ENCODE measurements around the gene AREL1. TPM values are rescaled to one million over a fixed set of nuclear protein-coding genes. Genes with fewer than 3 reads are reported as not detected.
A peak's percentile ranks its signal among the peaks of the same experiment; 100 is the strongest.

The AREL1 gene
- total RNA-seq, 2 donors from 2014 or later, result 34.7 to 43.0 TPM

DNA sequence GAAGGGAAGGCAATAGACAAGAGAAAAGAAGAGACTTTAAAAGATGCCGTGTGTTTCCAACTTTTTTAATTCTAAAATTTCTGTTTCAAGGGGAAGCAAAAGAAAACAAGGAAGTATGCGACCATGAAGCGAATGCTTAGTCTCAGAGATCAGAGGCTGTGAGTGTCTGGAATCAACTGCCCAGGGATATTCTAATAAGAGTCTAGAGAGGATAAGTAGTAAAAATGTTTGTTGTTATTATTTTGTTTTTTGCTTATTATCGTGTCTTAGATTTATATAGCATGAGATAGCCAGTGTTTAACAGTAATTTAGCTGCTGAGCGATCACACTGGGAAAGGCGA, 485 bp upstream of the AREL1 start:
- no peaks in the 10 kb centered on the region for H3K9me3 Mint-ChIP-seq
- H3K27me3 Mint-ChIP-seq (ENCODE audit: low read depth), result no peaks in the 10 kb centered on the region

DNA sequence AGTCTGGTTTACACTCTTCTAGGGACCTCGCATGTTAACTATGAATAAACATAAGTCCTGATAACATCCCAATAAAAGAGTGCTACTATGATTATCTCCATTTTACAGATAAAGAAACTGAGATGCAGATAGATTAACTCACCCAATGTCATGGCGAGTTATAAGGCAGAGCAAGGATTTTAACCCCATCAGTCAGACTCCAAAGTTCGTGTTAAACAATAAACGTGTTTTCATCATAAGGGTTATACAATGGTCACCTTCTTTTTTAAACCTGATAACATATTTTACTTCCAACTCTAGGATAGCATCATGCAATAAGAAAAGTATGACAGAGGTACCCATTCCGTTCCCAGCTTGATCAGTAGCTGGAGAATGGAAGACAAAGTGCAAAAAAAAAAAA, 1.2 kb downstream of the AREL1 start:
- Mint-ChIP-seq H3K4me1 (ENCODE audit: low read depth) (peaks cover 61% of the 10 kb centered on the region), H3K9me3 (no peaks in the 10 kb centered on the region), H3K4me3 (peak overlapping the region; percentile 98 to 100), H3K27me3 (ENCODE audit: low read depth) (no peaks in the 10 kb centered on the region), H3K27ac (peak overlapping the region; percentile 54), H3K36me3 (ENCODE audit: insufficient read depth in 2 of 2) (peaks cover 7 to 14% of the 10 kb centered on the region in 2 donors)
- DNase-seq, result no peak
- no peak for ATAC-seq (replicated peaks in 1 of 2)

More for the DNA sequence above, 485 bp upstream of the AREL1 start:
- Mint-ChIP-seq H3K4me3 (peak overlapping the region; percentile 98 to 100), H3K27ac (peak overlapping the region; percentile 97), H3K36me3 (ENCODE audit: insufficient read depth in 2 of 2) (peaks cover 7 to 20% of the 10 kb centered on the region in 2 donors), H3K4me1 (ENCODE audit: low read depth) (peaks cover 54% of the 10 kb centered on the region)
- DNase-seq, result no peak
- no peak for ATAC-seq (replicated peaks in 1 of 2)

- peak overlapping the region; percentile 45 to 55 for H3K4me3 Mint-ChIP-seq
- DNase-seq, result no peak
- peaks cover 5 to 7% of the 10 kb centered on the region in 2 donors for H3K36me3 Mint-ChIP-seq (ENCODE audit: insufficient read depth in 2 of 2)
- H3K4me1 Mint-ChIP-seq (ENCODE audit: low read depth), result peaks cover 64% of the 10 kb centered on the region
- no peaks in the 10 kb centered on the region for H3K27me3 Mint-ChIP-seq (ENCODE audit: low read depth)
- ATAC-seq (replicated peaks in 1 of 2), result no peak
- peak overlapping the region; percentile 29 for H3K27ac Mint-ChIP-seq
- H3K9me3 Mint-ChIP-seq, result no peaks in the 10 kb centered on the region
These were observed 2.4 kb downstream of the AREL1 start for GRCh38 chr14:74710480-74710879.

- Mint-ChIP-seq H3K9me3 (peaks cover 6% of the 10 kb centered on the region in 2 donors), H3K27me3 (ENCODE audit: low read depth) (no peaks in the 10 kb centered on the region), H3K36me3 (ENCODE audit: insufficient read depth in 2 of 2) (peaks cover 9 to 14% of the 10 kb centered on the region in 2 donors), H3K4me1 (ENCODE audit: low read depth) (peaks cover 44% of the 10 kb centered on the region), H3K4me3 (no peak overlapping the region), H3K27ac (peak overlapping the region; percentile 22)
- no peak for ATAC-seq (replicated peaks in 1 of 2)
- DNase-seq, result no peak
These were observed 7.0 kb downstream of the AREL1 start for GRCh38 chr14:74705613-74706500.

- H3K36me3 Mint-ChIP-seq (ENCODE audit: insufficient read depth in 2 of 2), result peaks cover 11 to 18% of the 10 kb centered on the region in 2 donors
- DNase-seq (no peak), ATAC-seq (replicated peaks in 1 of 2) (no peak)
- no peaks in the 10 kb centered on the region for H3K27me3 Mint-ChIP-seq (ENCODE audit: low read depth)
- peaks cover 34% of the 10 kb centered on the region for H3K4me1 Mint-ChIP-seq (ENCODE audit: low read depth)
- no peak overlapping the region for H3K27ac Mint-ChIP-seq
- H3K9me3 Mint-ChIP-seq, result peaks cover 6% of the 10 kb centered on the region in 2 donors
- no peak overlapping the region for H3K4me3 Mint-ChIP-seq
These were observed 8.2 kb downstream of the AREL1 start for GRCh38 chr14:74704656-74705055.

GRCh38 chr14:74703043-74703442, 9.8 kb downstream of the AREL1 start:
- H3K9me3 Mint-ChIP-seq, result peaks cover 6% of the 10 kb centered on the region in 2 donors
- DNase-seq, result no peak
- no peak overlapping the region for H3K27ac Mint-ChIP-seq
- no peaks in the 10 kb centered on the region for H3K27me3 Mint-ChIP-seq (ENCODE audit: low read depth)
- H3K4me1 Mint-ChIP-seq (ENCODE audit: low read depth), result peaks cover 19% of the 10 kb centered on the region
- no peak overlapping the region for H3K4me3 Mint-ChIP-seq
- H3K36me3 Mint-ChIP-seq (ENCODE audit: insufficient read depth in 2 of 2), result peaks cover 11 to 18% of the 10 kb centered on the region in 2 donors
- no peak for ATAC-seq (replicated peaks in 1 of 2)

DNA sequence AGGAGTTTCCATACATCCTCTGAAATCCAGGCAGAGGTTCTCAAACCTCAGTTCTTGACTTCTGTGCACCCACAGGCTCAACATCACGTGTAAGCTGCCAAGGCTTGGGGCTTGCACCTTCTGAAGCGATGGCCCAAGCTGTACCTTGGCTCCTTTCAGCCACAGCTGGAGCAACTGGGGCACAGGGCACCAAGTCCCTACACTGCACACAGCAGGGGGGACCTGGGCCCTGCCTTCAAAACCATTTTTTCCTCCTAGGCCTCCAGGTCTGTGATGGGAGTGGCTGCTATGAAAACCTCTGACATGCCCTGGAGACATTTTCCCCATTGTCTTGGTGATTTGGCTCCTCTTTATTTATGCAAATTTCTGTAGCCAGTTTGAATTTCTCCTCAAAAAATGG, 10.6 kb downstream of the AREL1 start:
- no peak overlapping the region for H3K27ac Mint-ChIP-seq
- DNase-seq, result no peak
- no peak for ATAC-seq (replicated peaks in 1 of 2)
- peaks cover 19% of the 10 kb centered on the region for H3K4me1 Mint-ChIP-seq (ENCODE audit: low read depth)
- H3K9me3 Mint-ChIP-seq, result peaks cover 6% of the 10 kb centered on the region in 2 donors
- no peak overlapping the region for H3K4me3 Mint-ChIP-seq
- peaks cover 11 to 18% of the 10 kb centered on the region in 2 donors for H3K36me3 Mint-ChIP-seq (ENCODE audit: insufficient read depth in 2 of 2)
- no peaks in the 10 kb centered on the region for H3K27me3 Mint-ChIP-seq (ENCODE audit: low read depth)

DNA sequence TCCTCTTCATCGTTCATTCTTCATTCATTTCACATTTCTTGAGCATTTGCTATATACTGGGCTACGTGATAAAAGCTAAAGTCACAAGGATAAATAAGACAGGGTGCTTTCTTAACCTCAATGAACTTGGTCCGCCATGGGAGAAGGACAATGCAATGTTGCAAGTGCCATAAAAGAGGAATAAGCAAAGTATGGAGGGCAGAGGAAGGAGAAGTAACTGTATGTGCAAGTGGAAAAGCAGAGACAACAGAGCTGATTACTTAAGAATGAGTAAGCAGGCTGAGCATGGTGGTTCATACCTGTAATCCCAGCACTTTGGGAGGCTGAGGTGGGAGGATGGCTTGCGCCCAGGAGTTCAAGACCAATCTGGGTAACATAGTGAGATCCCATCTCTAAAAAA, 14.4 kb downstream of the AREL1 start:
- DNase-seq (no peak), ATAC-seq (replicated peaks in 1 of 2) (no peak)
- peaks cover 6% of the 10 kb centered on the region in 2 donors for H3K9me3 Mint-ChIP-seq
- no peaks in the 10 kb centered on the region for H3K27me3 Mint-ChIP-seq (ENCODE audit: low read depth)
- no peak overlapping the region for H3K27ac Mint-ChIP-seq
- H3K36me3 Mint-ChIP-seq (ENCODE audit: insufficient read depth in 2 of 2), result peaks cover 11 to 14% of the 10 kb centered on the region in 2 donors
- peaks cover 12% of the 10 kb centered on the region for H3K4me1 Mint-ChIP-seq (ENCODE audit: low read depth)
- H3K4me3 Mint-ChIP-seq, result no peak overlapping the region

GRCh38 chr14:74697976-74698375, 14.9 kb downstream of the AREL1 start:
- Mint-ChIP-seq H3K27me3 (ENCODE audit: low read depth) (no peaks in the 10 kb centered on the region), H3K4me1 (ENCODE audit: low read depth) (peaks cover 9% of the 10 kb centered on the region), H3K36me3 (ENCODE audit: insufficient read depth in 2 of 2) (peaks cover 10 to 13% of the 10 kb centered on the region in 2 donors), H3K9me3 (peaks cover 5% of the 10 kb centered on the region in 2 donors), H3K27ac (no peak overlapping the region), H3K4me3 (no peak overlapping the region)
- ATAC-seq (replicated peaks in 1 of 2) (no peak), DNase-seq (no peak)

DNA sequence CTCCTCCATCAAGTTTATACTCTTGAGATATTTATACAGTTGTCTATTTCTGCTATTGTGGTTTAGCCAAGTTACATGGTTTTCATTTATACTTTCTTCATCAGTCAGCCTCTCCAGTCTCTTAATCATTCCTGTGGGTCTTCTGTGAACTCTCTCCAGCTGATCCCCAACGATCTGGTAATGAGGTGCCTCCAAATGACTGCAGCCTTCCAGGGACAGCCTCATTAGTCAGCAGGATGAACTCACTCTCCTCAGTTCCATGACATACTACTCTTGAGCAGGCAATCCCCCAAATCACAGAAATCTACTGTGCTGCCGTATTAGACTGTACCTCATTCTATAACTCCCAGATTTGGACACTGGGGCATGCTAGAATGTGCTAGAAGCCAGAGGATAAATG, 15.3 kb downstream of the AREL1 start:
- H3K27ac Mint-ChIP-seq, result no peak overlapping the region
- no peak overlapping the region for H3K4me3 Mint-ChIP-seq
- no peaks in the 10 kb centered on the region for H3K27me3 Mint-ChIP-seq (ENCODE audit: low read depth)
- ATAC-seq (replicated peaks in 1 of 2) (no peak), DNase-seq (no peak)
- H3K9me3 Mint-ChIP-seq, result peaks cover under 1 to 1% of the 10 kb centered on the region in 2 donors
- peaks cover 5% of the 10 kb centered on the region for H3K4me1 Mint-ChIP-seq (ENCODE audit: low read depth)
- H3K36me3 Mint-ChIP-seq (ENCODE audit: insufficient read depth in 2 of 2), result peaks cover 5 to 9% of the 10 kb centered on the region in 2 donors

DNA sequence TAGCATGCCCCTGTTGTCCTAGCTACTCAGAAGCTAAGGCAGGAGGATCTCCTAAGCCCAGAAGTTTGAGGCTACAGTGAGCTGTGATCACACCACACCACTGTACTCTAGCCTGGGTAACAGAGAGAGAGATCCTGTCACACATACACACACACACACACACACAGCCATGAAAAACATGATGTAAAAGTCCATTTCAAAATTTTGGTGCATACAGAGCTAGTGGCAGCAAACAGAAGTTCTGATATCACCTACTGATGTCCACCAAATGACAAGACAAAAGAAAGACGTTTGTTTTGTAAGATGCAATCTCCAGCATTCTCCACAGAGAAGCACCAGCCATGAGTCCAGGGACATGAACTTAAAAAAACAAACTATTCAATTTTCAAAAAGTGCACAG, 15.9 kb downstream of the AREL1 start:
- ATAC-seq (replicated peaks in 1 of 2) (no peak), DNase-seq (no peak)
- H3K4me3 Mint-ChIP-seq, result no peak overlapping the region
- H3K27me3 Mint-ChIP-seq (ENCODE audit: low read depth), result no peaks in the 10 kb centered on the region
- H3K27ac Mint-ChIP-seq, result no peak overlapping the region
- peaks cover 6 to 8% of the 10 kb centered on the region in 2 donors for H3K36me3 Mint-ChIP-seq (ENCODE audit: insufficient read depth in 2 of 2)
- peaks cover 5% of the 10 kb centered on the region for H3K4me1 Mint-ChIP-seq (ENCODE audit: low read depth)
- peaks cover 0 to 1% of the 10 kb centered on the region in 2 donors for H3K9me3 Mint-ChIP-seq

DNA sequence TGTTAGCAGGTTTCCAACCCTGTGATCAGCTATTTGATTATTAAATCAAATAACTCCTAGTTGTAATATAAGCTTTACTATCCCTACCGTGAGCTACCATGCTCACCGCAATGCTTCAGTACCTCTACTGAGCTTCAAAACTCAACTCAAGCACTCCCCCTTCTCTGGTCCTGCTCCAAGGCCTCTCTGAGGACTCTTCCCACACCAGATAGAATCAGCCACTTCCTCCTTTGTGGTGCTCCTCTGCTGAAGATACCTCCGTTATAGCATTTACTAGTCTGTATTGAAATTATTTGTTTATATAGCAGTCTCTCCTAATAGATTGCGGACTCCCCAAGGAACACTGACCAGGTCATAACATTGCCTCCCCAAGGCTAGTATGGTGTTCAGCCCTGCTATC, 17.5 kb downstream of the AREL1 start:
- no peaks in the 10 kb centered on the region for H3K9me3 Mint-ChIP-seq
- H3K4me1 Mint-ChIP-seq (ENCODE audit: low read depth), result peaks cover 5% of the 10 kb centered on the region
- no peaks in the 10 kb centered on the region for H3K27me3 Mint-ChIP-seq (ENCODE audit: low read depth)
- no peak for DNase-seq
- ATAC-seq (replicated peaks in 1 of 2), result no peak
- no peak overlapping the region for H3K4me3 Mint-ChIP-seq
- no peak overlapping the region for H3K27ac Mint-ChIP-seq
- H3K36me3 Mint-ChIP-seq (ENCODE audit: insufficient read depth in 2 of 2), result peaks cover 2 to 9% of the 10 kb centered on the region in 2 donors

DNA sequence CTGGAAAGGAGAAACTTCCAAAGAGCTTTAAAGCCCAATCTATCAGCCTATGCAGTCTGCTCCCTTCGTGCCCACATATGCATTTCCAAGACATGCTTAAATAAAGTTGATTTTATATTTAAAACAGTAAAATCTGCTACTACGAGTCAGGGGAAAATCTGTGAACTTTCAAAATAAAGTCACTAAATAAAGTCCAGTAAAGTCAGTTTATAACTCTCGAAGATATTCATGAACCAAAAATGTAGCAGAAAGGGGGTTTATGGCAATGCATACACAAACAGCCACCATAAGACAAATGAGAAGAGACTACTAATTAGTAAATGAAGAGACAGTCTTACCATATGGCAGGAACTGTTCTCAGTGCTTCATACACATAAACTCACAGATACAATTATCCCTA, 19.7 kb downstream of the AREL1 start:
- no peaks in the 10 kb centered on the region for H3K9me3 Mint-ChIP-seq
- H3K27me3 Mint-ChIP-seq (ENCODE audit: low read depth), result no peaks in the 10 kb centered on the region
- H3K4me3 Mint-ChIP-seq, result no peak overlapping the region
- H3K36me3 Mint-ChIP-seq (ENCODE audit: insufficient read depth in 2 of 2), result peaks cover 6 to 17% of the 10 kb centered on the region in 2 donors
- DNase-seq (no peak), ATAC-seq (replicated peaks in 1 of 2) (no peak)
- H3K4me1 Mint-ChIP-seq (ENCODE audit: low read depth), result peaks cover 5% of the 10 kb centered on the region
- peak overlapping the region; percentile 4 for H3K27ac Mint-ChIP-seq

DNA sequence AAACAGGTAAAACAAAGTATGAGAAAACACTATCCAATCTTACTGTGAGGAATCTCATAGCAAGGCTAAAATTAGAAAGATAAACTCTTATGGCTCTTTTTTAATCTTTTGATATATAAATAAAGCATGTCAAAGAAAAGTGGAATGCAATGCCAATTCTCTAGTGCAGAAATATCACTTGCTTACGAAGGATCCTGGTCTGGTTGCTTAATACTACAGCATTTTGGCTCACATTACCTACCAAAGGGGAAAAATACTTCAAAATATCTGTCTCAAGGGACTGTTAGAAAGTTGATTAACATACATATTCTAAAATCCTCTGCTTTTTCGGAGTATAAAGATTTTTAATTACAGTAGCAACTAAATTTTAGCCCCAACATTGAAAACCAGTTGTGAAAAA, 21.4 kb downstream of the AREL1 start:
- no peaks in the 10 kb centered on the region for H3K9me3 Mint-ChIP-seq
- ATAC-seq (replicated peaks in 1 of 2), result no peak
- no peak overlapping the region for H3K4me3 Mint-ChIP-seq
- no peaks in the 10 kb centered on the region for H3K27me3 Mint-ChIP-seq (ENCODE audit: low read depth)
- no peak overlapping the region for H3K27ac Mint-ChIP-seq
- DNase-seq, result no peak
- H3K36me3 Mint-ChIP-seq (ENCODE audit: insufficient read depth in 2 of 2), result peaks cover 6 to 17% of the 10 kb centered on the region in 2 donors
- peaks cover 5% of the 10 kb centered on the region for H3K4me1 Mint-ChIP-seq (ENCODE audit: low read depth)
